Cerebellar cortex (tissue), 1 donor: ENCODE measurements around the gene GMDS.

Source experiments
- DNase-seq: peaks from one replicate; pipeline ENCODE4 v3.0.0-alpha.2; 2015; ENCODE audit warnings: low spot score

GMDS gene

DNA sequence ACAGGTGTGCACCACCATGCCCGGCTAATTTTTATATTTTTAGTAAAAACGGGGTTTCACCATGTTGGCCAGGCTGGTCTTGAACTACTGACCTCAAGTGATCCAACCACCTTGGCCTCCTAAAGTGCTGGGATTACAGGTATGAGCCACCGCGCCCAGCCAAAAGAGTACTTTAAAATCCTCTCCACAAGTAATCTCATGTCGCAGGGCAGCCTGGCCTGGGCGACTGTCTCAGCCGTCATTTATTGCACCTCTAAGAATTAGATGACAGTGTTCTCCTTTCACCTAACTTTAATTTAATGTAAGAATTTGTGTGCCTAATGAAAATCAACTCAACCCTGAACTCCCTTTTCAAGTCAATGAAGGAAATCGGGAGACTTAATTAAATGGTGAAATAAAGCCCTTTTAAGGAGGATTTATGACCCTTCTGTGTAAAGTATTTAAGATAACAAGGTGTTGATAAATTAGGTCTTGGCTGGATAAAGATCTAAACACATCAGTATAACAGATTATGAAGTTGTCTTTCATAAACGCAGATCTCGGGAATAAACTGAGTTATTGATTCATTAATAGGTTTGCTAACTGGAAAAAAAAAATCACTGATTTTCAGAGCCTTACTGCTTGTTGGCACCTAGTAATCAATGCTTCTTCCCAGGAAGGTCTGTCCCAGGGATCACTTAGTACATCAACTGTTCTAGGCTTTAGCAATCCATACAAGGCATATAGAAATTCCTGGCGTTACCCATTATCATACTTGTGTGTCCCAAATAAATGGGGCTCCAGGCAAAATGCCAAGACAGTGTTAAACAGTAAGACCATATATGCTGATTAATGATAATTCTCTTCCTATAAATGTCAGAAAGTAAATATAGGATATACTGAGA is 209.3 kb downstream of the GMDS start:
- DNase-seq: no peak

DNA sequence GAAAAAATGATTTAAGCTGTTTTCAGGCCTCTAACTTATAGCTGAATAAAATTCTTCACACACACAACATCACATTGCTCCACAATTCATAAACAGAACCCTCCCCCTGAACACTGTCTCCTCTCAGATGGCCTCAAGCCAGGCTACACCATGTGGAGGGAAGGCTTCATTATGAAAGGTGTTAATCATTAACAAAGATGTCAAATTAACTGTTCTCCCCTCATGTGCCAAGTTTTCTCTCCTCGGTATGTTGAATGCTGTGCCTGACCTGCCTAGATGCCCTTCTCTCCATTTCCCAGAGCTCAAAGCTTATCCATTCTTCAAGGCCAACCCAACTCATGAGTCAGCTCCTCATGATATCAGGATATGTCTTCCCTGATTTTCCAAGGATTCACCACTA is 210.4 kb downstream of the GMDS start:
- DNase-seq: no peak

DNA sequence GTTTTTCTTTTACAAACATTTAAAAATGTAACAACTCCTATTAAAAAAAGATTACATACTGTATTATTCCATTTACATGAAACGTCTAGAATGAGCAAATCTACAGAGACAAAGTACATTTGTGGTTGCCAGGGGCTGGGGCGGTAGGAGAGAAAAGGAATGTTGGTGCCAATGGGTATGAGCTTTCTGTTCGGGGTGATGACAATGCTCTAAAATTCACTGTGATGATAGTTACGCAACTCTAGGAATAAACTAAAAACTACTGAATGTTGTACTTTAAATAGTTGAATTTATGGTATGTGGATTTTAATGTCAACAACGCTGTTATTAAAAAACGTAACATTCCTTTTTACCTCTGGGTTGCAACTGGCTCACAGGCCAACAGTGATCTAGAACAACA is 211.1 kb downstream of the GMDS start:
- DNase-seq: no peak

DNA sequence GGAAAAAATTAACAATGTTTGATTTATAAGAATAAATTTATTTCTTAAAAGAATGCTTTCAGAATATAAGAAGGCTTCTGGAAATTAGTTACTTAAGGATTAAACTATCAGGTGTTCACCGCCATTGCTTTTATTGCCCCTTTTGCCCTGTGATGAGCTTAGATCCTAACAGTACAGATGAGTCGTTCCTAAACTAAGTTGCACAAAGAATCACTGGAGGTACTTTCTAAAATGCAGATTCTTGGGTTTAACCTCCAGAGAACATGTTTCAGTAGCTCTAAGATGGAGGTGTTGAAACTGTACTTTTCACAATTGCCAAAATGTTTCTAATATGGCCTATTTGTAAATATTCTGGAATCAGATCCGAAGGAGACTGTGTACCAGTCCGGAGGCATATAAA is 211.9 kb downstream of the GMDS start:
- DNase-seq: no peak

DNA sequence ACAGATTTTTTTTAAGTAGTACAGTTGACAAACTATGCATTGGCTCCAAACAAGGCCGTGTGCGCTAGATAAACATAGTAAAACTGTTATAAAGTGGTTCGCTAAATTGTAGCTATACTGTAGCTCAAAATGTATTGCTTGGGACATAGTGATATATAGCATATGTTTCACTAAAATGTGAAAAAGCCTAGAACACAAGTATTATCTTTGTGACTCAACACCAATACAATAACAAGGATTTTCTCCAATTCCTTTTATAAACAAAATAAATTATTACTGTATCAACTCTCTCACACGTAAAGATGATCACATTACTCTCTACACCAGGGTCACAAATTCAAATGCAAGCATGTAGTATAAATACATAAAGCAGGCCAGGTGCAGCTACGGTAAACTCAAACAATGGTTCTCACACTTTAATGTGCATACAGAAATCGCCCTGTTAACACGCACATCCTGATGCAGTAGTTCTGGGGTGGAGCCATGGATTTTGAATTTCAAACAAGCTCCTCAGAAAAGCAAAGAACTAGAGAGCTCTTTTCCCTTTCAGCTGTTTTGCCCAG is 214.6 kb downstream of the GMDS start:
- no peak for DNase-seq

DNA sequence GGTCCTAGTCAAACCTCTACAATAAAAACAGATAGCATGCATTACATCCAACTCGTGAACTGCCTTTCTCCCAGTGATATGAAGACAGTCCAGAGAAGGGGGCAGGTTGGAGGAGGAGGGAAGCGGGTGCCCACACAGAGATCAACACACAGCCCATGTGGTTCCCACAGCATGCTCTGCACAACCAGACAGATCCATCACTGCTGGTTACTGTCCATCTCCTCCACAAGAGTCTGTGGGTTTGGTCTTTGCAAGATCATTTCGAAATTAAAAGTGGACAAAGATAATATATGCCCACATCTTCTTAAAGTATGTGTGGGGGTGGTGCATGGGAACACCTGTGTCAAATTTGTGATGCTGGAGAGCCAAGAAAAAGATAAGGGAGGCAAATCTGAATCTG is 215.5 kb downstream of the GMDS start:
- DNase-seq: no peak

DNA sequence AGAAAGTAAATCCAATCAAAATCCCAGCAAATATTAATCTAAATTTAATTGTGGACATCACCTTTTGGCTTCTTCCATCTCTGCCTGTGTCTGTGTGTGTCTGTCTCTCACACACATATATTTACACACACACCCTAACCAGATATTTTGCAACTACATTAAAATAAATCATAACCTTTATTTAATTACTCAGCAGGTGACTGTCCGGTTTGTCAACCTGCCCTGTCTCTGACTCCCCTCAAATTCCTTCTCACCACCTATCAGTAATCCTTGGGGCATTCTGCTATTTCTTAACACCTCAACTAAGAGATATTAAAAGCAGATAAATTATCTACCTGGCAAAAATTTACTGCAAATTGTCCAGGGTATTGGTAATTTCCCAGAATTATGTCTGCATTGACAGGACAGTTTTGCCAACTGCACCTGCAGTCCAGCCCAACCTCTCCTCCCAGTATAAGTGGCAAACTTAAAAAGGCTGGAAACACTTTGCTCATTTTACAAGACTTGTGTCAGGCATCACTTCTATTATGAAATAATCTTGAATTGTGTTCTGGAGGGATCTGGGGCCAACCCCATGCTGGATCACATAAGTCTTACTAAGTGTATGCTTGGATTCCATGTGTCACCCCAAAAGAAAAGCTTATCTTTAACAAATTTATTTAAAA is 216.1 kb downstream of the GMDS start:
- DNase-seq: no peak

DNA sequence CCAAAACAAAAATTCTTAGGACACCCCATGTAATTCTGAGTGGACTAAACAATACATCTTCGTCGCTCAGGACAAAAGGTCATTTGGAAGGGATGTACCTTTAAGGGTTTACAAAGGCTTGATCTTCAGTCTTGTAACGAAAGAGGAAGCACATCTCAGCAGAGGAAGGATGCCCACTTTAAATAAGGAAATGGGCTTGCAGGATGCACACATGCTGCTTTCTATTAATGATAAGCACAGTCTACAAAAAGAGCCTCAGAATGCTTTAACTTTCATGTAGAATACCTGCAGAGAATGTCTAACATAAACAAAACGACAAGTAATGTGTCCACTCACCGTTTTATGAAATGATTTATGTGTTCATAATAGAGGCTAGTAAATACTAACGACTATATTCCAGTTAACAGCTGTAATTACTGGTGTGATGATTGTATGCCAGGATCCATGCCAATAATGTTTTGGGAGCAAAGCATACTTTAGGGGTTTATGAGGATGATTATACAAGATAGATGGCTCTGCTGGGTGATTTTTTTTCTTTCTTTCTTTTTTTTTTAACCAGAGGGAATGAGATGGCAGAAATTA is 216.9 kb downstream of the GMDS start:
- DNase-seq: no peak

DNA sequence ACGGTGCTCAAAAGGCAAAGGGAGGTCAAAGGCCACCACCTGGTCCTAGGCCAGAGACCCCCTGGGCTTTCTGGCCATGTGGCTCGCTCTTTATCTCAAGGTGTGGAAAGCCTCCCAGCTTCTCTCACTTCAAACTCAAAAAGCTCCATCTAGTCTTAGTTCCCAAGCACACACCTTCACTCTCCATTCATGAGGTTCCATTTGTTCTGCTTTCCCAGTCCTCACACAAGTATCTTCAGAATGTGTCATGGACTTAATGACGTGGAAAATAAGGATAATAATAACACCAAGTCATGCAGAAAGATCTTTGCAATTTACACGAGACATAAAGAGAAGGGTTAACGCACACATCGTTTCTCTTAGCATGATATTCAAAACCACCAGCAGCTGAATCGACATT is 219.3 kb downstream of the GMDS start:
- DNase-seq: no peak

DNA sequence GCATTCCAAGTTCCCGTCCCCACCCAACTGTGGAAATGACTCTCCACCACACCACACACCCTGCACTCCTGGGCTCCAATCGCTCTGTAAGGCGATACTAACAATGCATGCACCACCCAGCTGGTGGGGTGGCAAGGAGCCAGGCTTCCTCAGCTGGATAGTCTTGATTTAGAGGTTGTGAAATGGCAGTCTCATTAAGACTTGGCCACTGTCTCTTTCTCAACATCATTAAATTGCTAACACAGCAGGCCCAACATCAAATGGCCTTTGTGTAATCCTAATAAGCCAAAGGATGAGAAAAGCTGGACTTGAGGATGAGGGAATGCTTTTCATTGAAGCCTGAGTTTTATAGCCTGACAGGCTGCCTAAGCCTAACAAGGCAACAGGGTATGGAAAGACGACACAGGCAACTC is 223.7 kb downstream of the GMDS start:
- DNase-seq: no peak

DNA sequence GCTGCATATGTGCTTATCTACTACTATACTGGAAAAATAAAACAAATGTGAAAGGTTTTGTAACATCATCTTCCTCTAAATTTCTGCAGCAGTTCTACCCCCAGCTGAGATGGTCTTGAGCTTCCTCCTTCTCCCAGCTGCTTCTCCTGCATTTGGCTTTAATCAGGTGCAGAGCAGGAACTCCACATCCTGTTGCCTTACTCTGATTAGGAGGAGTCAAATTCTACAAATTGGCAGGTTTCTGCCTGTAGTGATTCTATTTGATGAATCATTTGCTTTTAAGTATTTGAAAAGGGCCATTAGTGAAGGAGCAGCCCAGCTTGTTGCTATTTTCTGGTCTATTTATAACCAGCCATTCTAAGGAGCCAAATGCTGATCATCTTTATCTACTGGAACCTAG is 224.5 kb downstream of the GMDS start:
- DNase-seq: no peak

DNA sequence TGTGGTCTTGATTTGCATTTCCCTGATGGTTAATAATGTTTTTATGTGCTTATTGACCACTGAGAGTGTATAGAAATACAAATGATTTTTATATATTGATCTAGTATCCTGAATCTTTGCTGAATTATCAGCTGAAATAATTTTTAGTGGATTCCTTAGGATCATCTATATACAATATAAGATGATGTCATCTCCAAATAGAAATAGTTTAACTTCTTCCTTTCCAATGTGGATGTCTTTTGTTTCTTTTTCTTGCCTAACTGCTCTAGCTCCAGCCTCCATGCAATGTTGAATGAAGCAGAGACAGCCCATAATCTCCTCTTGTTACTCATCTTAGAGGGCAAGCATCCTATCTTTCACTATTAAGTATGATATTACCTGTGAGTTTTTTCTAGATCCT is 226.4 kb downstream of the GMDS start:
- DNase-seq: no peak

DNA sequence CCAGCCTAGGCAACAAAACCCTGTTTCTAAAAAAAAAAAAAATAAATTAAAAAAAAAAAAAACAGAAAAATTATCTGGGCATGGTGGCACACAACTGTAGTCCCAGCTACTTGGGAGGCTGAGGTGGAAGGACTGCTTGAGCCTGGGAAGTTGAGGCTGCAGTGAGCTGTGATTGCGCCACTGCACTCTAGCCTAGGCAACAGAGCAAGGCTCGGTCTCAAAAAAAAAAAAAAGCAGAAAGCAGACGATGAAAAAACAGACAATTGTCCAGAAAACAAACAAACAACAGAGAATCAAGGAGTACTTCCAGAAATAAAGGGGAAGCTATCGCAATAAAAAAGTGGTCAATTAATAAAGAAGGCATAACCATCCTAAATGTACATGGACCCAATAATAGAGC is 229.4 kb downstream of the GMDS start:
- no peak for DNase-seq

DNA sequence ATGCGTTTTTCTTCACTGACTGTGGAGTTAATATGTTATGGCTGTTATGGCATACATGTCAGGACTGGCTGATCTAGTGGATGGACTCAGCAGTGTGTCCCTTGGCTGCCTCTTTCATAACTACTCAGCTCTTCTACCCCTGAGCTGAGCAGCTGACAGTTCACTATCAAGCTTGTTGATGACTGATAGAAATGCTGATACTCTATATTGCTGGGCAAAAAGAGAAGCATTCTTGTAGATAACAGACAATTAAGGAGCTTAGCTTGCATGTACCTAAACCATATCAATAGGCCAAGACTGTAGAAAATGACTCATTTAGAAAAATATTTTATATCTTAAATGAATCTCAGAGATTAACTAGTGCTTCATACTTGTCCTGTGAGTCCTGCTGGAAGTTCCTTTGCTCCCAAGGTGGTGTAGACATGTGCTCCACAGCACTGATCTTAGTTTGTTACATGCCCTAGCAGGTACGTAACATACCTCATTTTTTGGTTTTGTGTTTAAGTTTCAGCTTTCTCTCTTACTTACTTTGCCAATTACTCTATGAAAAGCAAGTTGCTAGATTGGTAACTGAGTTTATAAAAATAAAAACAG is 236.9 kb downstream of the GMDS start:
- no peak for DNase-seq

DNA sequence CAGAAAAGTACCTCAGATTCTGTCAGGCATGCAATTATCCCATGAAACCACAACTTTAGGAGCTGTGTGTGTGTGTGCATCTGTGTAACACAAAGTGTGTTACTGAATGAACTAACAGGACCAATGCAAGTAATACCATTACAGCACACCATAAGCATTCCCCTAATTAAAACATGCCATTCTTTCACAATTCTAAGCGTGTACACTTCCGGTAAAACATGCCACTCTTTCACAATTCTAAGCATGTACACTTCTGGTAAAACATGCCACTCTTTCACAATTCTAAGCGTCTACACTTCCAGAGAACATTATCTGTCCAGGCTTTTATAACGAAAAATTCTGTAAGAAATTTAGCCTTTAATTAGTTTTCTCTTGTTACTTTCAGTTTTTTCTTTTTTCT is 238.2 kb downstream of the GMDS start:
- DNase-seq: no peak

DNA sequence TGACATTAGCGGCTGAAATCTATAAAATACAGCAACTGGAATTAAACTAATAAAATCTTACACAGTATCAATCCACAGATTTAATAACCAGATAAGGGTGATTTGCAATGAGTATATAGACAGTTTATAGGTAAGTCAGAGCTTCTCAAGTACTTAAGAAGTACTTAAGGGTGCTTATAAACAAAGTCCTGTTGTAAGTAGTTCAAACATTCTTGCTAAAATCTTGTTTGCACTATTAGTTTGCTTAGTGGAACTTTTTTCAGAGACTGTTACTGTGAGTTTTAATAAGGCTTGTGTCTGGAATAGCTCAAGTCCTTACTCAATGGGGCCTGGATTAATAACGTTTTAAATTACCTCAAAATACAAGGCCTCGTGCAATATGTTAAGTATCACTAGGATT is 240.5 kb downstream of the GMDS start:
- DNase-seq: no peak

DNA sequence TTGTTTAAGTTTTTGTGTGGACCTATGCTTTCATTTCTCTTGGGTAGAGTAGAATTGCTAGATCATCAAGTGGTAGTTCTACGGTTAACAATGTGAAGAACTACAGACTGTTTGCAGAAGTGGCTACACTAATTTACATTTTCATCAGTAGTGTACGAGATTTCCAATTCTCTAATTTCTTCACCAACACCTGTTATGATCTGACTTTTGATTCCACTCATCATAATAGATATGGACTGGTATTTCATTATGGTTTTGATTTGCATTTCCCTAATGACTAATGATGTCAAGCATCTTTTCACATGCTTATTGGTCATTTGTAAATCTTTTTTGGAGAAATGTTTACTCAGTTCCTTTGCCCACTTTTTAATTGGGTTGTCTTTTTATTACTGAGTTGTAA is 244.4 kb downstream of the GMDS start:
- DNase-seq: no peak

DNA sequence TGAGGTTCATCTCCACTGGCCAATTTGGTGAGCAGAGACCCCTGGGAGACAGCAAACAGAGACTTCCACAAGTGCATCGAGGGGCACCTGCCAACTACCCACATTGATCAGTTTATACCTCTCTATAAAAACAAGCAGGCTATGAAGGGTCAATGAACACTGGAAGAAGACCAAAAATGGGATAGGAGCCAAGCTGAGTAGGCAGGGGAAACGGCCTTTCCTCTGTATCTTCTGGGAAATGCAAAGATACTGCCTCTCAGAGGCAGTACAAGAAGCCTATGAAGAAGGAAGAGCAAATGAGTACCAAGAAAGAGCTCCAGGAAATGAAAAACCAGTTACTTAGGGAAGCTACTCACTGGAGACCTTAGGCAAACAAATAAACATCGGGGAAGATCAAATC is 247.7 kb downstream of the GMDS start:
- DNase-seq: no peak

DNA sequence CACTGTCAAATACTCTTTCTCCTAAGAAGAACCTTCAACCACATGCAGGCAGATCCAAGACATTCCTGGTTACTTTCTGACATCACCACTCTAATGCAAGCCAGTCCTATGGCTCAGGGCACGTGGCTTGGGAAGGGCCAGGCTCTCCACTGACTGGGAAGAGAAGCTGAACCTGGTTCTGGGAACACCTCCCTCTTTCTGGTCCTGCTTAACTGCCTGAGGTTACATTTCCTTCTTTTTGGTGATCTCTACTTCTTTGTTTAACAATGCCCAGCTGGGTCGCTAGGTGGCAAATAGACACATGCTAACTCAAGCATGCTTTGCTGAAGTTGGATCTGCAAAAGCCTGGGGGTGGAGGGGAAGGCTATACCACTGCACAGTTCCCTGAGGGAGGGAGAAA is 249.8 kb downstream of the GMDS start:
- DNase-seq: no peak

DNA sequence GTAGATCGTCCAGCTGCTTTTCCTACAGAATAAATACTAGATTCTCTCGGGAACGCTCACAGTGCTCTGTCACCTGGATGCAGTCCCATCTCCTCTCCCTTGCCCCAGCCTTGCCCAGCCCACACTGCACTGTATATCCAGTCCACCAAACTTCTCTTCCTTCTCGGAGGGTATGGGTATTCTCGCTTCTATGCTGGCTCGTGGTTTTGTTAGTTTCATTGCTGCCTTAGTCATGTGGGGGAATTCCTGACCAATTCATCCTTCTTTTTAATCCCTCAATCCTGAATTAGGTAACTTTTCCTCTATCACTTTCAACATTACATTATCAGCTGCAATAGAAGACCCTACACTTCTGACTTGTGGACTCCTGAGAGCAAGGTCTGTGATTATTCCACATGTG is 252.4 kb downstream of the GMDS start:
- no peak for DNase-seq

DNA sequence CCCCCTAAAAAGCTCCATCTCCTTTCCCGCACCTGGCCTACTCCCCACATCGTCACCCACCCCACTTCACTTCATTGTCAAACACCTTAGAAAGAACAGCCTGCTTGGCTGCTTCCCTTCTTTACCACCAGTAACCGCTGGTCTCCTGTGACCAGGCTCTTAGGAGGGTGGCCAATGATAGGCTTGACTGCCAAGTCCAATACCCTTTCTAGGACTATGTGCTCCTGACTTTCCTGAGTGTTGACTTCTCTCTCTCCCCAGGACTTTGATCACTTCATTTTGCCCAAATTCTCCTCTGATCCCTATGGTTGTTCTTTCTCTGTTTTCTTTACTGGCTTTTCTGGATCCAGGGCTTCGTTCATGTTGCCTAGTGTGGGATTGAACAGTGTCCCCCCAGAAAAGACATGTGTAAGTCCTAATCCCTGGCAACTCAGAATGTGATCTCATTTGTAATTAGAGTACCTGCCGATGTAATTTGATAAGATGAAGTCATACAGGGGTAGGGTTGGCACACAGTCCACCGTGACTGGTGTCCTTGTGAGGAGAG is 254.0 kb downstream of the GMDS start:
- no peak for DNase-seq

DNA sequence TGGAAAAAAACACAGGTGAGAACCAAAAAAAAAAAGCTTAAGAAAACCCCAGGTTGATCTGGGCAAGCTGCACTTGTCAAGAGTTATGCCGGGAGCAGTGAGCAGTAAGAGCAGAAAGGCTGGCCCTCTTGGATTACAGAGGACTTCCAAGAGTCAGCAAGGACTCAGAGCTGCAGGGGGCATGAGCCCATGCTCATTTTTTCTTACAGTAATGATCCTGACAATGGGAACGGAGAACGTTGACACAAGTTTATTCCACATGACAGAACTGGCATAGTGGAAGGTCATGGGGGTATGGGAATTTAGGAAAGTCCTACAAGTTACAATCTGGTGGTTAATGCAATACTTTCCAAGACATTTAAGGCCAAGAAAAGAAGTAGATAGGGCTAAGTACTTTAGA is 256.6 kb downstream of the GMDS start:
- DNase-seq: no peak
